Mucosa of rectum (tissue), 2 donors: Measurements from ENCODE around the gene RYK.
"Not testable (repeated sequence)": the region's sequence is repeated elsewhere in the genome, so short reads cannot be mapped to it uniquely, and the experiment has no call there.

ENCODE experiments used
- H3K27ac ChIP-seq, 2 donors: one replicate each; pipeline ENCODE4 v1.7.0; 2013; ENCODE audit warnings: inconsistent platforms in 2 of 2, low read depth in 2 of 2, low read length in 2 of 2
- H3K27me3 ChIP-seq, 2 donors: one replicate each; pipeline ENCODE4 v1.7.0; 2013; ENCODE audit warnings: low read length in 2 of 2; ENCODE audit not compliant: control insufficient read depth in 2 of 2, insufficient read depth in 2 of 2
- H3K36me3 ChIP-seq, 2 donors: one replicate each; pipeline ENCODE4 v1.7.0; 2013; ENCODE audit warnings: low read length in 2 of 2; ENCODE audit not compliant: control insufficient read depth in 2 of 2, insufficient read depth in 2 of 2
- H3K4me1 ChIP-seq, 2 donors: one replicate each; pipeline ENCODE4 v1.7.0; 2013; ENCODE audit warnings: low read length in 2 of 2, mild to moderate bottlenecking in 1 of 2; ENCODE audit not compliant: control insufficient read depth in 2 of 2, insufficient read depth in 2 of 2
- H3K4me3 ChIP-seq, 2 donors: one replicate each; pipeline ENCODE4 v1.7.0; 2013; ENCODE audit warnings: low read length in 2 of 2
- H3K9ac ChIP-seq, 2 donors: one replicate each; pipeline ENCODE4 v1.7.0; 2013; ENCODE audit warnings: low read length in 2 of 2, low read depth in 1 of 2, mild to moderate bottlenecking in 1 of 2
- H3K9me3 ChIP-seq, 2 donors: one replicate each; pipeline ENCODE4 v1.7.0; 2013; ENCODE audit warnings: low read length in 2 of 2; ENCODE audit not compliant: control insufficient read depth in 2 of 2
- donor health status: healthy.
- donor health status: Normal muscosa, but diverticular disease.

Gene RYK

DNA sequence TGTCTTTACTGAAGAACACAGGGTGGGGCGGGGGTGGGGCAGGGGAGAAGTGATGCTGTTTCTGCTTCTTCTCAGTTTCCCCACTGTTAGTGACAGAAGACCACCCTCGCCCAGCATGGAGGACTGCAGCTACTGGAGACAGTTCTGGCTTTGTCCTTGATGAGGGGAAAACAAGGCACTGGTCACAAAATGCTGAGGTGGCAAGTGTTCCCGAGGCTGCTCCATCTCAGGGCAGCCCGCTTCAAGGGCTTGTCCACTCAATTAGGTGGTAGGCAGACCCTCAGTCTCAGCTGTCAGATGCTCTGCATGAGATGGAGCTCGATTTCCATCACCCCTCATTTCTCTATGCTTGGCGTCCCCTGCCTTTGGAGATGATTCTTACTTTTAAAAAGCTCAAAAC lies 33.8 kb upstream of the RYK start:
- Histone ChIP-seq H3K4me1 (no peaks in the 10 kb centered on the region), H3K36me3 (no peaks in the 10 kb centered on the region), H3K9me3 (no peaks in the 10 kb centered on the region), H3K27ac (no peak overlapping the region), H3K4me3 (no peak overlapping the region), H3K9ac (no peak overlapping the region), H3K27me3 (no peaks in the 10 kb centered on the region)

DNA sequence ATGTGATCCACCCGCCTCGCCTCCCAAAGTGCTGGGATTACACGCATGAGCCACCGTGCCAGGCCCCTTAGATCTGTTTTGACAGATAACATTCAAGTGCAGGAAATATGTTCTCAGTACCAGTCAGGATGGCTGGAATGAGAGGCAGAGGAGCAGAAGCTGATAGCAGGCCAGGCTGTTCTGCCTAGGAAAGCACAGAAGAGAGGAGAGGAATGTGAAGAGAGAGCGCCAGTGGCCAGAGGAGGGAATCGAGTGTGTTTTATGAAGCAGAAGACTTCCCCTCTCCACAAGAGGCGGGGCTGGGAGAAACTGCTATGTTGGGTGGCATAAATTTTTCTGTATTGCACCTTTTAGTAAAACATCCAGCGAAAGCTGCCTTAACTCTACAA lies 32.0 kb upstream of the RYK start:
- Histone ChIP-seq H3K36me3 (no peaks in the 10 kb centered on the region), H3K4me1 (no peaks in the 10 kb centered on the region), H3K9ac (no peak overlapping the region), H3K4me3 (no peak overlapping the region), H3K27ac (no peak overlapping the region), H3K27me3 (no peaks in the 10 kb centered on the region), H3K9me3 (no peaks in the 10 kb centered on the region)

DNA sequence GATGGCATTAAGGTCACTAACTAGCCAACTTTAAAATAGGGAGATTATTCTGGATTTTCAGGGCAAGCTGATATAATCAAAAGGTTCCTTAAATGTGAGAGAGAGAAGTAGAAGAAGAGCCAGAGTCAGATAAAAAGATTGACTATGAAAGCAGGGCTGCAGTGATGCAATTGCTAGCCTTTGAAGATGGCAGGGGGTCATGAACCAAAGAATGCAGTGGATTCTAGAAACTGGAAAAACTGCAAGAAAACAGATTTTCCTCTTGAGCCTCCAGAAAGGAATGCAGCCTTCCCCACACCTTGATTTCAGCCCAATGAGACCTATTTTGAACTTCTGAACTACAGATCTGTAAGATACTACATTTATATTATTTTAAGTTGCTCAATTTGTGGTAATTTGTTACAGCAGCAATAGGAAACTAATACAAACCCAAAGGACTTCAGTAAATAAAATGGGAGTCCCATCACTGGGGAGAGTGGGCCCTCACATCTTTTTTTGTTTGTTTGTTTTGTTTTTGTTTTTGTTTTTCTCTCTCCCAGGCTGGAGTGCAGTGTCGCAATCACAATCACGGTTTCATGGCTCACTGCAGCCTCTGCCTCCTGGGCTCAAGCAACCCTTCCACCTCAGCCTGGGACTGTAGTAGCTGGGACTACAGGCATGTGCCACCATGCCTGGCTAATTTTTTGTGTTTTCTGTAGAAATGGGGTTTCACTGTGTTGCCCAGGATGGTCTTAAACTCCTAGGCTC lies 31.4 kb upstream of the RYK start:
- H3K9ac ChIP-seq, result no peak overlapping the region
- no peak overlapping the region for H3K4me3 ChIP-seq
- H3K27me3 ChIP-seq, result no peaks in the 10 kb centered on the region
- no peaks in the 10 kb centered on the region for H3K9me3 ChIP-seq
- H3K27ac ChIP-seq, result no peak overlapping the region
- H3K36me3 ChIP-seq, result no peaks in the 10 kb centered on the region
- H3K4me1 ChIP-seq, result no peaks in the 10 kb centered on the region

DNA sequence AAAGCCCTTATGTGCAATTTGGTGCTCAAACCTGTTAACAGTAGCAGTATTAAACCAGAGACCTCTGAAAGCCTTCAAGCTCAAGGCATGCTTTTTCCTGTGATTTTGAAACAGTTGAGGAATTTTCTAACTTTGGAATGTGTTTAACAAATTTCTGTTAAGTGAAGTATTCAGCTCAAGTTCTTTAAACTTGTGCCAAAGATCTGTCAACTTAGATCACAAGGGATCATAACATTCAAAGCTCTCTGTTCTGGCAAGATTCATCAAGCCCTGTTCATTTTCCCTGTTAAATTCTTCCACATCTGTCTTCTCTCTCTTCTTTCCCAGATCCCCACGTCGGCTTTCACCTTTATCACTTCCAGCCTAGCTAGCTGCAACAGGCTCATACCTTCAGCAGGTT lies 28.8 kb upstream of the RYK start:
- Histone ChIP-seq H3K27me3 (no peaks in the 10 kb centered on the region), H3K27ac (no peak overlapping the region), H3K4me3 (no peak overlapping the region), H3K36me3 (no peaks in the 10 kb centered on the region), H3K9ac (no peak overlapping the region), H3K9me3 (no peaks in the 10 kb centered on the region), H3K4me1 (no peaks in the 10 kb centered on the region)

DNA sequence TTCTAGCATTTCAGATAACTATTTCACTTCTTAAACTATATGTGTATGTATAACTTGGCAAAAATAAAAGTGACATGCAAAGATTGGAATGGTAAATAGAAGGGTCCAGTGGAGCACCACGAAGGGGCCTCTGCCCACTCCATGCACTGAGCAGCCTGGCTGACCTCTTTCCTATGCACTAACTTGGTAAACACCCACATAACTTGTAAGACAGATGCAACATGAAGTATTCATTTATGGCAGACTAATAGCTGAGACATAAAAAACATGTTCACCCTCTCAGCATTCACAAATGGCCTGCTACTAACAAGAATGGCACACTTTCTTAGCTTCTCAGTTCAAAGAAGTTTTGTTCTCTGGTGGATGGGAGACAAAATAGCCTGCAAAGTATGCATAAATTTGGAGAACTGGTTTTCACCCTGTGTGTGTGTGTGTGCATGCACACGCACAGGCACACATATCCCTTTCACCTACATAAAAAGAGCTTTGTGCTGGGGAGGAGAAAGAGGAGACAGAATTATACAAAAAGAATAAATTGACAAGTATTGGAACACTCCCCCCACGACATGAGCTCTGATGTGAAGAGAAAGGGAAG lies 26.5 kb upstream of the RYK start:
- no peak overlapping the region for H3K9ac ChIP-seq
- no peaks in the 10 kb centered on the region for H3K36me3 ChIP-seq
- no peak overlapping the region for H3K4me3 ChIP-seq
- peaks cover 0 to 6% of the 10 kb centered on the region in 2 donors for H3K27me3 ChIP-seq
- H3K4me1 ChIP-seq, result no peaks in the 10 kb centered on the region
- H3K27ac ChIP-seq, result no peak overlapping the region
- H3K9me3 ChIP-seq, result no peaks in the 10 kb centered on the region

DNA sequence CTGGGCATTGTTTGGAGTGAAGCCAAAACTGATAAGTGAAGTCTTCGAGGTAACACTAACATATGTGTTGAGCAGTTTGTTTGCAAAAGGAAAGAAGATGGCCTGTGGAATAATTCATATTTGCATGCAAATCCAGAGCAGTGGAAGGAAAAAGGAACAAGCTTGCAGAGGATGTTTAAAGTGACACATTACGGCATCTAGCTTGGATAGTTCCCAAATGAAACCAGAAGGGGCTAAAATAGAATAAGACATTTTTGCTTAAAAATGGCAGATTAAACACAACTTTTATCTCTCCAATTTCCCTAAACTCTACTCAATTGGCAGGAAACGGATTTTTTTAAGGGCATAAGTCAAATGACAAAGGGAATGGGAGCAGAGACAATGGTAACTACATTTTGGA lies 25.4 kb upstream of the RYK start:
- Histone ChIP-seq H3K36me3 (no peaks in the 10 kb centered on the region), H3K27ac (no peak overlapping the region), H3K4me1 (no peaks in the 10 kb centered on the region), H3K27me3 (peaks cover 0 to 6% of the 10 kb centered on the region in 2 donors), H3K4me3 (no peak overlapping the region), H3K9me3 (no peaks in the 10 kb centered on the region), H3K9ac (no peak overlapping the region)

DNA sequence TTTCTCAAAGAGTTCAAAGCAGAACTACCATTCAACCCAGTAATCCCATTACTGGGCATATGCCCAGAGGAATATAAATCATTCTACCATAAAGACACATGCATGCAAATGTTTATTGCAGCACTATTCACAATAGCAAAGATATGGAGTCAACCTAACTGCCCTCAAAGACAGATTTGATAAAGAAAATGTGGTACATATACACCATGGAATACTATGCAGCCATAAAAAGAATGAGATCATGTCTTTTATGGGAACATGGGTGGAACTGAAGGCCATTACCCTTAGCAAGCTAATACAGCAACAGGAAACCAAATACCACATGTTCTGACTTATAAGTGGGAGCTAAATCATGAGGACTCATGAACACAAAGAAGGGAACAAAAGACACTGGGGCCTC lies 24.5 kb upstream of the RYK start:
- H3K9ac ChIP-seq, H3K4me1 ChIP-seq, H3K4me3 ChIP-seq, H3K36me3 ChIP-seq, H3K27ac ChIP-seq, H3K9me3 ChIP-seq, H3K27me3 ChIP-seq: not testable (repeated sequence)

DNA sequence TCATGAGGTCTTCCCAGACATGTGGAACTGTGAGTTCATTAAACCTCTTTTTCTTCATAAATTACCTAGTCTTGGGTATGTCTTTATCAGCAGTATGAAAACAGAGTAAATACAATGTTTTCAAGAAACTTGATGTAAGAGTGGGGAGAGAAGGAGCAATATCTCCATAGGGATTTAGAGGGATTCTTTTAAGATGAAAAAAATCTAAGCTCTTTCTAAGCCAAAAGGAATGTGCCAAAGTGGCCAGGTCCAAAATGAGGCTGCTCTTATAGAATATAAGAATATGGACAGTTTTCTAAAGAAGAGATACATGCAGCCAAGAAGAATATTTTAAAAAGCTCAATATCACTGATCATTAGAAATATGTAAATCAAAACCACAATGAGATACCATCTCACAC lies 23.9 kb upstream of the RYK start:
- Histone ChIP-seq H3K36me3 (no peaks in the 10 kb centered on the region), H3K4me1 (no peaks in the 10 kb centered on the region), H3K27ac (no peak overlapping the region), H3K4me3 (no peak overlapping the region), H3K27me3 (peaks cover 0 to 6% of the 10 kb centered on the region in 2 donors), H3K9me3 (no peaks in the 10 kb centered on the region), H3K9ac (no peak overlapping the region)

DNA sequence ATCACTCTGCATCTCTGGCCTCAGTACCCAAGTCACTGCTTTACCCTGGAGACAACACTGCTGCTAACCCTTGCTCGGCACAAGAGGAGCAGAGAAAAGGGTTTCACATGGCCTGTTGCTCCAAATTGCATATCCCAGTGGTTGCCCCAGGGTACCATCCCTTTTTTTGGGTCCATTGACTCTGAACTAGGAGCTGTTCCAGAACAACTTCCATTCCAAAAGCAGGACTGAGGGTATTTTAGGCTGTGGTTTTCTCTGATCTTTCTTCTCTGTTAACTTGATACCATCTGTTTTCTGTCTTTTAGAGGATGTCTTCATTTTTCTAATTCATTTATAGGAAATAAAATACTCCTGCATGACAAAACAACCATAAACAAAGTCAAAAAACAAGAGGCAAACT lies 17.3 kb upstream of the RYK start:
- H3K27me3 ChIP-seq, result peaks cover 4 to 5% of the 10 kb centered on the region in 2 donors
- no peaks in the 10 kb centered on the region for H3K36me3 ChIP-seq
- H3K4me1 ChIP-seq, result no peaks in the 10 kb centered on the region
- no peak overlapping the region for H3K9ac ChIP-seq
- H3K4me3 ChIP-seq, result no peak overlapping the region
- H3K27ac ChIP-seq, result no peak overlapping the region
- no peaks in the 10 kb centered on the region for H3K9me3 ChIP-seq

DNA sequence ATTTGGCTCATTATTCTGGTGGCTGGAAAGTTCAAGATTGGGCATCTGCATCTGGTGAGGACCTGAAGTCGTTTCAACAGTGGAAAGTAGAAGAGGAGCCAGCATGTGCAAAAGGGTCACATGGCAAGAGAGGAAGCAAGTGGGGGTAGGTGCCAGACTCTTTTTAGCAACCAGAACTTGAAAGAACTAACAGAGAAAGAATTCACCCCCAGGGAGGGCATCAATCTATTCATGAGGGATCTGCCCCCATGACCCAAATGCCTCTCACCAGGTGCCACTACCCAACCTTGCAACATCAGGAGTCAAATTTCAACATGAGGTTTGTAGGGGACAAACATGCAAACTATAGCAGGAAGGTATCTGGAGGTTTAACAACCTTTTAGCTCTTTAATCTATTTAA lies 10.3 kb upstream of the RYK start:
- no peaks in the 10 kb centered on the region for H3K9me3 ChIP-seq
- no peak overlapping the region for H3K27ac ChIP-seq
- H3K4me3 ChIP-seq, result no peak overlapping the region
- H3K4me1 ChIP-seq, result peaks cover 0 to 3% of the 10 kb centered on the region in 2 donors
- H3K27me3 ChIP-seq, result no peaks in the 10 kb centered on the region
- no peaks in the 10 kb centered on the region for H3K36me3 ChIP-seq
- H3K9ac ChIP-seq, result no peak overlapping the region
